D721Med (cell line): Measurements from ENCODE around the gene ECE2.
A peak's percentile ranks its signal among the peaks of the same experiment; 100 is the strongest.

Experiments
- DNase-seq: peaks from one replicate; pipeline ENCODE4 v3.0.0; 2011; ENCODE audit warnings: low spot score; ENCODE audit not compliant: insufficient read length
- FAIRE-seq: peaks from 2 replicates; lab custom pipeline; 2011; peaks lifted over from hg19 to GRCh38; lab: Jason Lieb, UNC
- TF ChIP-seq, protein P1 (sequence below): IDR thresholded peaks from 2 replicates; pipeline ENCODE4 v1.5.1; 2012; ENCODE audit warnings: mild to moderate bottlenecking, control low read depth; ENCODE audit not compliant: insufficient read depth; ENCODE audit errors: missing control alignments

The ECE2 gene

DNA sequence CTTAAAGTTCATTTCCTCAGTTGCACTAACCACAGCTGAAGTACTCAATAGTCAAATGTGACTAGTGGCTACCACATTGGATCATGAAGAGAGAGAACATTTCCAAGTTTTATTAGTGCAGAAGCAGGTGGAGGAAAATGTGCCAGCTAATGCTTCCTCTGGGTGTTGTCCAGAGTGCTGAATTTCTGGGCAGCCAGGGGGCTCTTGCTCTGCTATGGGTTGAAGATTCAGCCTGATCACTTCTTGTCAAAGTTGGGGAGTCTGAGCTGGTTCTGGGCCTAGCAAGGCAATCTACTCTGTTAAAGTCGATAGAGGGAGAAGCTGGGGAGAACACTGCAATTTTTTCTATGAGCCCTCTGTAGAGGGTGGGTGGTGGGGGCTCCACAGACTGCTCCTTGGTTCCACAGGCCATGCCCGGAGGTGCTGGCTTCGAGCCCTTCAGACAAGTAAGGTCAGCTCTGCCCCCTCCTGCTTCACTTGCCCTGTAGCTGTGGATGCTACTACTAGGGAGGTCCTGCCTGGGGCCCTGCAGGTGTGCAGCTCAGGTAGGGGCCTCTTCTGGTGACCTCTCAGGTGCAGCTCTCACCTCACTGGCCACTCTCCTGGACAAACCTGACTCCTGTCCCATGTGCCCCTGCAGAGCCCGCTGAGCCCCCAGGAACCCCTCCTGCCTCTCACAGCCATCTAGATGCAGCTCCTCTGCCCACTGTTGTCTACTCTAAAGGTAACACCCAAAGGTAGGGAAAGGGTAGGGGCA, 35.3 kb upstream of the ECE2 start:
- peak; percentile 8 for DNase-seq
- FAIRE-seq, result no peak
- TF ChIP-seq, protein P1, sequence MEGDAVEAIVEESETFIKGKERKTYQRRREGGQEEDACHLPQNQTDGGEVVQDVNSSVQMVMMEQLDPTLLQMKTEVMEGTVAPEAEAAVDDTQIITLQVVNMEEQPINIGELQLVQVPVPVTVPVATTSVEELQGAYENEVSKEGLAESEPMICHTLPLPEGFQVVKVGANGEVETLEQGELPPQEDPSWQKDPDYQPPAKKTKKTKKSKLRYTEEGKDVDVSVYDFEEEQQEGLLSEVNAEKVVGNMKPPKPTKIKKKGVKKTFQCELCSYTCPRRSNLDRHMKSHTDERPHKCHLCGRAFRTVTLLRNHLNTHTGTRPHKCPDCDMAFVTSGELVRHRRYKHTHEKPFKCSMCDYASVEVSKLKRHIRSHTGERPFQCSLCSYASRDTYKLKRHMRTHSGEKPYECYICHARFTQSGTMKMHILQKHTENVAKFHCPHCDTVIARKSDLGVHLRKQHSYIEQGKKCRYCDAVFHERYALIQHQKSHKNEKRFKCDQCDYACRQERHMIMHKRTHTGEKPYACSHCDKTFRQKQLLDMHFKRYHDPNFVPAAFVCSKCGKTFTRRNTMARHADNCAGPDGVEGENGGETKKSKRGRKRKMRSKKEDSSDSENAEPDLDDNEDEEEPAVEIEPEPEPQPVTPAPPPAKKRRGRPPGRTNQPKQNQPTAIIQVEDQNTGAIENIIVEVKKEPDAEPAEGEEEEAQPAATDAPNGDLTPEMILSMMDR, result no peak

DNA sequence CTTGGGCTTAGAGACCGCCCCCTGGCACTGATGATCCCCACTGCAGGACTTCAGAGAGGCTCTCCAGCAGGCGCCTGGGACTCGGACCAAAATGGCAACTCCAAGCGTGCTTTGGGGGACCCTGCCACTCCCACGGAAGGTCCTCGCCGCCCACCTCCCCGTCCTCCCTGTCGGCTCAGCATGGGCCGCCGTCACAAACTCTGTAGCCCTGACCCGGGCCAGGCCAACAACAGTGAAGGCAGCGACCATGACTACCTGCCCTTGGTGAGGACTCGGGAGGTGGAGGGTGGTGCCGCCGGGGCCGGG, 34.7 kb upstream of the ECE2 start:
- DNase-seq (no peak), FAIRE-seq (no peak)
- TF ChIP-seq, protein P1, result no peak

DNA sequence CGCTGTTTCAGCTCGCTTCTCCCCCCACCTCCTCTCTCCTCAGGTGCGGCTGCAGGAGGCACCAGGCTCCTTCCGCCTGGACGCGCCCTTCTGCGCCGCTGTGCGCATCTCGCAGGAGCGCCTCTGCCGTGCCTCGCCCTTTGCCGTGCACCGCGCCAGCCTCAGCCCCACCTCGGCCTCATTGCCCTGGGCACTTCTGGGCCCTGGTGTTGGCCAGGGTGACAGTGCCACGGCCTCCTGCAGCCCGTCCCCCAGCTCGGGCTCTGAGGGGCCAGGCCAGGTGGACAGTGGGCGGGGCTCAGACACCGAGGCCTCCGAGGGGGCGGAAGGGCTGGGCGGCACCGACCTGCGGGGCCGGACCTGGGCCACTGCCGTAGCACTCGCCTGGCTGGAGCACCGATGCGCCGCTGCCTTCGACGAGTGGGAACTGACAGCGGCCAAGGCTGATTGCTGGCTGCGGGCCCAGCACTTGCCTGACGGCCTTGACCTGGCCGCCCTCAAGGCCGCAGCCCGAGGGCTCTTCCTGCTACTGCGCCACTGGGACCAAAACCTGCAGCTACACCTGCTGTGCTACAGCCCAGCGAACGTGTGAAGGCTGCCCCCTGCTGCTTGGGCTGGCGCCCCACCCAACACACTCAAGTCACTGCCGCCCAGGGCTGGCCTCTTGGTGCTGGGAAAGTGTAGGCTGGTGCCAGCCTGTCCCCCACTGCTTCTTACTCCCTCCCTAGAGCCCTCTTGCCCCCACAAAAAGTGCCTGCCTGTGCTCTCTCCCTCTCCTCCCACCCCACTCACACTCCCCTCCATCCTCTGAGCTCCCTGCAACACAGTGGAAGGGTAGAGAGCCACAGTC, 34.1 kb upstream of the ECE2 start:
- DNase-seq (no peak), FAIRE-seq (no peak)
- TF ChIP-seq, protein P1, result peak; percentile 15

DNA sequence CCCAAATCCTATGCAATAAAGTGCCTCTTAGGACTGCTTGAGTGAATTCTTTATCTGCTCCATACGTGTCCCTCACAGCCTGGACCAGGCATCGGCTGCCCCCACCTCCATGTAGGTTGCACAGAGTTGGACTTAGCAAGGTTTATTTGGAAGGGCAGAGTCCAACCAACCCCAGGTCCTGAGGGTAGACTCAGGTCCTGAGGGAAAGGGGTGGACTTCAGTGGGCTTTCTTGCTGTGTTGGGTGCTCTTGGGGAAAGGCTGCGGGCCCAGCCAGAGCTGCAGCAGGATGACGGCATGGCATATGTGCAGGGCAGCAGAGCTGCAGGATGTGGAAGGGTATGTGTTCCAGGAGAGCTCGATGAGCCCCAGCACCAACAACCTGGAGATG, 33.5 kb upstream of the ECE2 start:
- FAIRE-seq, result no peak
- TF ChIP-seq, protein P1, result no peak
- no peak for DNase-seq

DNA sequence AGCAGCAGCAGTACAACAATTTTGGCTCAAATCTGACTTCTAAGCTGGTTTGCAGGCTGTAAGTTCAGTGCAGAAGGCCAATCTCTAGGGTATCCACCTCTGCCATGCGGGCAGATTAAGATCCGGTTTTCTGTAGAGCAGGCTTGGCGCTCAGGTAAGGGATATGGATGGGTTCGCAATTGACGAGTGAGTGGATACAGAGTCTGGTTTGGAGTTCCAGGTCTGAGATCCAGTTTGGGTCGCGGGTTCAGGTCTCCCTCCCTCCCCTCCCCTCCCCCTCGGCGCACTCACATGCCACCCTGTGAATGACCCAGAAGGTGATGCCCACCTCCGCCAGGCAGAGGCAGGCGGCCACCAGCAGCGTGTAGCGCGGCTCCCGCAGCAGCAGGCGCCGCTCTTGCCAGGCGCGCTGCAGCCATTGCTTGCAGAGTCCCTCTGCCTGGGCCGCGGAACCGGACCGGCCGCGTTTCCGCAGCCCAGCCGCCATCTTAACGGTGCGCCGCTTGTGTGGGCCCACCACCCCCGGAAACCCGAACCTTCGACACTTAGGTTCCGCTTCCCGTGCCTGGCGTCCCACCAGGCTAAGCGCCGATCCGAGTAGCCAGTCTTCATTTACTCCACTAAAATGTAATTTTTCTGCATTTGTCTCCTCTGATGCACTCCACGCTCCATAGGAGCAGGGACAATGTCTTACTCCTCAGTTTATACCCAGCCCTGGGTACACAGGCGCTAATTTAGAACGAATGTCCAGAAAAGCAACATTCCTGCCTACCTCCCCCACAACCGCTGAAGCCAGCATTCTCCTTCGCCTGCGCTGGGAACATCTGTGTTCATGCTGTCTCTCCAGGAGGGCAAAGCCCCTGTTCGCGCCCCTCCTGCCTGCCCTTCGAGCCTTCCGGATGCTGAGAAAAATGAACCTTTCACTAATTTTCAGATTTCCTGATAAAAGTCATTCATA, 27.1 kb upstream of the ECE2 start, which contains the start of gene ALG3:
TSS of gene ALG3 (minus strand) at position 509 of the 958 bp plus-strand sequence. CDS start at position 487, 22 bp downstream.
- DNase-seq, result peak; percentile 78
- TF ChIP-seq, protein P1, result no peak
- FAIRE-seq, result no peak

DNA sequence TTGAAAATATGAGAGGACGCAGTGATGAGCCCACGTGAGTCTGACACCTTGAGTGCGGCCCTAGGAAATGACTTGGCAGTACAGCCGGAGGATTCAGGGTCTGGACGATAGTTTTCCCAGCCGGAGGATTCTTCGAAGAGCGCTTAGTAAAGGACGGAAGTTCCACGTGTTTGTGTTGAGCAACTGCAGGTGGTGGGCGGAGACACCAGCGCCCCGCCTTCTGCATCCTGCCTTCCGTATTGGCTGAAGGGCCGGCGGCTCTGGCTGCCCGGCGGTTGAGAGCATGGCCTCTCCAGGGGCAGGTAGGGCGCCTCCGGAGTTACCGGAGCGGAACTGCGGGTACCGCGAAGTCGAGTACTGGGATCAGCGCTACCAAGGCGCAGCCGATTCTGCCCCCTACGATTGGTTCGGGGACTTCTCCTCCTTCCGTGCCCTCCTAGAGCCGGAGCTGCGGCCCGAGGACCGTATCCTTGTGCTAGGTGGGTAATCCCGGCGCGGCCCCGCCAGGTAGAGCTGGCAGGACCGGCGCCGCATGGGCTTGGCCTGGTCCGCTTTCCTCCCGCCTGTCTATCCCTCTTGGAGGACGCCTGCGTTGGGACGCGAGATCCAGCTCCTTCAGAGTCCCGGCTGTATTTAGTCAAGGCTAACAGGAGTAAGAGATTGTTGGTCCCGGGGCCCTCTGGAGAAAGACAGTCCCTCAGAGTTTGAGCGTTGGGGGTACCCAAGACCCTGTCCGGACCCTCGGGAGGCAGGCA, 26.2 kb upstream of the ECE2 start, which contains the start of gene EEF1AKMT4:
TSS of gene EEF1AKMT4 (plus strand) at position 261 of the 755 bp plus-strand sequence. CDS start at position 284, 23 bp downstream.
- DNase-seq, result peak; percentile 82
- no peak for FAIRE-seq
- TF ChIP-seq, protein P1, result peak; percentile 34
